ENCODE data around the gene KCNE3. TPM values are rescaled to one million over a fixed set of nuclear protein-coding genes. Genes with fewer than 3 reads are reported as not detected.

The KCNE3 gene
- total and polyA plus RNA-seq, 2 of the 13 experiments (the other 11 are each of a cell fraction or from before 2014, with no cell fraction given): 0.33 to 2.2 TPM

DNA sequence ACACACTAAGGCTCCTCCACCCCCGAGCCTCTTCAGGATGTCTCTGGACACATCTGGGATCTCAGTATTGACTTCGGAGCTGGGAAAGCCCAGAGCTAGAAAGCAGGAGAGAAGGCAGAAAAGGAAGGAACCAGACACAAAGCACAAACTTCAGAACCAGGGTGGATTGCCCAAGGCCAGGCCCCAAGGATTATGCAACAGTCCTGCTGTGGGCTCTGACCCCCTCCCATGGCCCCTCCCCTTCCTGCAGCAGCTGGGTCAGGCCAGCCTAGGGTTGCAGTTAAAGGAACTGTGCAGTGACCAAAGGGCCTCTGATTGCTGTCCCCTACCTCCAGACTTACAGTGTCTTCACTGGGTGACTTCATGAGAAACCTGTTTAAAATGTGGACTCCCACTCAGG is 5.3 kb downstream of the KCNE3 start (continued):
- TF ChIP-seq XRCC5 (optimal IDR thresholded peaks at IDR 0.05; ENCODE audit: low read length) (peak; percentile 78), POLR2A (IDR thresholded peaks at IDR 0.05; ENCODE audit: insufficient read depth in 1 of 2, low read depth in 2 of 2, low read length in 2 of 2) (peak in 1 of 2 experiments; percentile 44; a peak in 1 of 4 replicates), ZNF761 (CRISPR knock-in tag; conservative IDR thresholded peaks at IDR 0.05) (no peak), IRF2 (CRISPR knock-in tag; IDR thresholded peaks at IDR 0.05) (peak; percentile 44; the same call in 1 of the 2 replicates), ZBTB7B (CRISPR knock-in tag; IDR thresholded peaks at IDR 0.05) (peak; percentile 65; the same call in 1 of the 2 replicates), REPIN1 (CRISPR knock-in tag; IDR thresholded peaks at IDR 0.05; ENCODE audit: borderline replicate concordance, low read depth) (peak; percentile 73; the same call in 1 of the 2 replicates), PAWR (CRISPR knock-in tag; IDR thresholded peaks at IDR 0.05; ENCODE audit: borderline replicate concordance) (no peak), ZNF331 (CRISPR knock-in tag; IDR thresholded peaks at IDR 0.05) (peak; percentile 57; the same call in 1 of the 2 replicates), SAFB2 (CRISPR knock-in tag; IDR thresholded peaks at IDR 0.05; ENCODE audit: borderline replicate concordance, low read depth) (no peak), SMAD9 (CRISPR knock-in tag; IDR thresholded peaks at IDR 0.05) (no peak), KLF11 (CRISPR knock-in tag; IDR thresholded peaks at IDR 0.05) (0 out of 2 replicates have a peak, but pooled peaks have one; percentile 72), SKI (IDR thresholded peaks at IDR 0.05; ENCODE audit: partially characterized antibody) (no peak), ZBTB1 (CRISPR knock-in tag; IDR thresholded peaks at IDR 0.05; ENCODE audit: borderline replicate concordance) (no peak), SMAD1 (CRISPR knock-in tag; IDR thresholded peaks at IDR 0.05; ENCODE audit: borderline replicate concordance, low read depth) (0 out of 2 replicates have a peak, but pooled peaks have one; percentile 55), MATR3 (CRISPR knock-in tag; IDR thresholded peaks at IDR 0.05) (no peak), CENPT (CRISPR knock-in tag; IDR thresholded peaks at IDR 0.05; ENCODE audit: low read depth) (no peak), NRL (CRISPR knock-in tag; IDR thresholded peaks at IDR 0.05; ENCODE audit: borderline replicate concordance) (no peak), ZFP41 (CRISPR knock-in tag; IDR thresholded peaks at IDR 0.05; ENCODE audit: borderline replicate concordance) (no peak), SMYD3 (CRISPR knock-in tag; IDR thresholded peaks at IDR 0.05) (peak; percentile 84; the same call in 1 of the 2 replicates), ZBTB3 (CRISPR knock-in tag; IDR thresholded peaks at IDR 0.05; ENCODE audit: borderline replicate concordance, low read depth) (no peak), RFX1 (IDR thresholded peaks at IDR 0.05) (no peak)
- TF ChIP-seq, protein P1, sequence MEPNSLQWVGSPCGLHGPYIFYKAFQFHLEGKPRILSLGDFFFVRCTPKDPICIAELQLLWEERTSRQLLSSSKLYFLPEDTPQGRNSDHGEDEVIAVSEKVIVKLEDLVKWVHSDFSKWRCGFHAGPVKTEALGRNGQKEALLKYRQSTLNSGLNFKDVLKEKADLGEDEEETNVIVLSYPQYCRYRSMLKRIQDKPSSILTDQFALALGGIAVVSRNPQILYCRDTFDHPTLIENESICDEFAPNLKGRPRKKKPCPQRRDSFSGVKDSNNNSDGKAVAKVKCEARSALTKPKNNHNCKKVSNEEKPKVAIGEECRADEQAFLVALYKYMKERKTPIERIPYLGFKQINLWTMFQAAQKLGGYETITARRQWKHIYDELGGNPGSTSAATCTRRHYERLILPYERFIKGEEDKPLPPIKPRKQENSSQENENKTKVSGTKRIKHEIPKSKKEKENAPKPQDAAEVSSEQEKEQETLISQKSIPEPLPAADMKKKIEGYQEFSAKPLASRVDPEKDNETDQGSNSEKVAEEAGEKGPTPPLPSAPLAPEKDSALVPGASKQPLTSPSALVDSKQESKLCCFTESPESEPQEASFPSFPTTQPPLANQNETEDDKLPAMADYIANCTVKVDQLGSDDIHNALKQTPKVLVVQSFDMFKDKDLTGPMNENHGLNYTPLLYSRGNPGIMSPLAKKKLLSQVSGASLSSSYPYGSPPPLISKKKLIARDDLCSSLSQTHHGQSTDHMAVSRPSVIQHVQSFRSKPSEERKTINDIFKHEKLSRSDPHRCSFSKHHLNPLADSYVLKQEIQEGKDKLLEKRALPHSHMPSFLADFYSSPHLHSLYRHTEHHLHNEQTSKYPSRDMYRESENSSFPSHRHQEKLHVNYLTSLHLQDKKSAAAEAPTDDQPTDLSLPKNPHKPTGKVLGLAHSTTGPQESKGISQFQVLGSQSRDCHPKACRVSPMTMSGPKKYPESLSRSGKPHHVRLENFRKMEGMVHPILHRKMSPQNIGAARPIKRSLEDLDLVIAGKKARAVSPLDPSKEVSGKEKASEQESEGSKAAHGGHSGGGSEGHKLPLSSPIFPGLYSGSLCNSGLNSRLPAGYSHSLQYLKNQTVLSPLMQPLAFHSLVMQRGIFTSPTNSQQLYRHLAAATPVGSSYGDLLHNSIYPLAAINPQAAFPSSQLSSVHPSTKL (CRISPR knock-in tag; IDR thresholded peaks at IDR 0.05): peak; percentile 91
- TF ChIP-seq, protein P2, sequence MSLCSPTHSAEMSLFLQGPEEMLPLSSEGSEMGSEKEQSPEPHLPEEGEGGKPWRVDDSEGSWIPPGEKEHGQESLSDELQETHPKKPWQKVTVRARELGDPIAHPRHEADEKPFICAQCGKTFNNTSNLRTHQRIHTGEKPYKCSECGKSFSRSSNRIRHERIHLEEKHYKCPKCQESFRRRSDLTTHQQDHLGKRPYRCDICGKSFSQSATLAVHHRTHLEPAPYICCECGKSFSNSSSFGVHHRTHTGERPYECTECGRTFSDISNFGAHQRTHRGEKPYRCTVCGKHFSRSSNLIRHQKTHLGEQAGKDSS (CRISPR knock-in tag; IDR thresholded peaks at IDR 0.05; ENCODE audit: borderline replicate concordance, low read depth): no peak
- TF ChIP-seq, protein P3, sequence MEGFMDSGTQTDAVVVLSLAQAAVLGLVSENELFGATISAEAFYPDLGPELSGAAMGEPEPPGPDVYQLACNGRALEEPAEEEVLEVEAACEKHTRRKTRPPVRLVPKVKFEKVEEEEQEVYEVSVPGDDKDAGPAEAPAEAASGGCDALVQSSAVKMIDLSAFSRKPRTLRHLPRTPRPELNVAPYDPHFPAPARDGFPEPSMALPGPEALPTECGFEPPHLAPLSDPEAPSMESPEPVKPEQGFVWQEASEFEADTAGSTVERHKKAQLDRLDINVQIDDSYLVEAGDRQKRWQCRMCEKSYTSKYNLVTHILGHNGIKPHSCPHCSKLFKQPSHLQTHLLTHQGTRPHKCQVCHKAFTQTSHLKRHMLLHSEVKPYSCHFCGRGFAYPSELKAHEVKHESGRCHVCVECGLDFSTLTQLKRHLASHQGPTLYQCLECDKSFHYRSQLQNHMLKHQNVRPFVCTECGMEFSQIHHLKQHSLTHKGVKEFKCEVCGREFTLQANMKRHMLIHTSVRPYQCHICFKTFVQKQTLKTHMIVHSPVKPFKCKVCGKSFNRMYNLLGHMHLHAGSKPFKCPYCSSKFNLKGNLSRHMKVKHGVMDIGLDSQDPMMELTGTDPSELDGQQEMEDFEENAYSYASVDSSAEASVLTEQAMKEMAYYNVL (CRISPR knock-in tag; IDR thresholded peaks at IDR 0.05; ENCODE audit: borderline replicate concordance): peak; percentile 51; the same call in 1 of the 2 replicates
- TF ChIP-seq, protein P4, sequence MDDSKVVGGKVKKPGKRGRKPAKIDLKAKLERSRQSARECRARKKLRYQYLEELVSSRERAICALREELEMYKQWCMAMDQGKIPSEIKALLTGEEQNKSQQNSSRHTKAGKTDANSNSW (CRISPR knock-in tag; IDR thresholded peaks at IDR 0.05; ENCODE audit: borderline replicate concordance): no peak

Measured in HepG2 (cell line).